WTC11 (cell line): ENCODE data around the gene BMP7. TPM values are rescaled to one million over a fixed set of nuclear protein-coding genes. Genes with fewer than 3 reads are reported as not detected.

Source experiments
- ATAC-seq: fragments of 200-7000 bp; cut with Tn5 transposase; 2 replicates; pipeline ENCODE4 v1.10.0; 2021; ENCODE audit warnings: mild to moderate bottlenecking, moderate library complexity
- CTCF ChIA-PET: fragments of 300-600 bp; sonication (Branson Sonifier 250); formaldehyde crosslinking; loops from one replicate; lab custom pipeline; 2021; ENCODE audit warnings: antibody characterized with exemption; lab: Charles Lee
- POLR2A ChIA-PET: fragments of 350-600 bp; sonication (Branson Sonifier 250); formaldehyde crosslinking; loops from one replicate; lab custom pipeline; 2021; ENCODE audit warnings: antibody characterized with exemption; lab: Charles Lee
- DNase-seq: peaks from one replicate; pipeline ENCODE4 v3.0.0; 2021; ENCODE audit warnings: low spot score
- H3K27ac Mint-ChIP-seq: 2 replicates; pipeline ENCODE4 v1.8.0; 2021; ENCODE audit warnings: mixed read lengths
- H3K27me3 Mint-ChIP-seq: 2 replicates; pipeline ENCODE4 v1.8.0; 2021; ENCODE audit warnings: low read depth, mild to moderate bottlenecking, moderate library complexity, mixed read lengths
- H3K36me3 Mint-ChIP-seq: 2 replicates; pipeline ENCODE4 v1.8.0; 2021; ENCODE audit warnings: mixed read lengths
- H3K4me1 Mint-ChIP-seq: 2 replicates; pipeline ENCODE4 v1.8.0; 2022; ENCODE audit warnings: mixed read lengths
- H3K4me3 Mint-ChIP-seq: 2 replicates; pipeline ENCODE4 v1.8.0; 2021; ENCODE audit warnings: mild to moderate bottlenecking, moderate library complexity, mixed read lengths
- H3K9me3 Mint-ChIP-seq: 2 replicates; pipeline ENCODE4 v1.8.0; 2021; ENCODE audit warnings: mixed read lengths
- ATF1 ChIP-seq: sonication (generic); formaldehyde crosslinking; IDR thresholded peaks from 2 replicates; pipeline ENCODE4 v1.8.1; 2023; ENCODE audit warnings: mild to moderate bottlenecking, moderate library complexity, missing genetic modification reagents
- EMX1 ChIP-seq: fragments of 250-450 bp; sonication (Bioruptor Pico); IDR thresholded peaks from 2 replicates; pipeline ENCODE4 v1.8.0; 2021; ENCODE audit warnings: mild to moderate bottlenecking
- FOXK1 ChIP-seq: sonication (generic); formaldehyde crosslinking; IDR thresholded peaks from 2 replicates; pipeline ENCODE4 v1.8.0; 2022; ENCODE audit warnings: mild to moderate bottlenecking, moderate library complexity, missing genetic modification reagents
- GABPB1 ChIP-seq: sonication (generic); formaldehyde crosslinking; IDR thresholded peaks from 2 replicates; pipeline ENCODE4 v1.8.1; 2023; ENCODE audit warnings: mild to moderate bottlenecking, missing genetic modification reagents
- IRF2 ChIP-seq: sonication (generic); formaldehyde crosslinking; IDR thresholded peaks from 2 replicates; pipeline ENCODE4 v1.8.0; 2022; ENCODE audit warnings: low read depth, missing genetic modification reagents, borderline replicate concordance
- KAT7 ChIP-seq: sonication (generic); formaldehyde crosslinking; IDR thresholded peaks from 2 replicates; pipeline ENCODE4 v1.8.1; 2023; ENCODE audit warnings: missing genetic modification reagents, mild to moderate bottlenecking, borderline replicate concordance
- TEAD4 ChIP-seq: sonication (generic); formaldehyde crosslinking; IDR thresholded peaks from 2 replicates; pipeline ENCODE4 v1.8.0; 2022; ENCODE audit warnings: mild to moderate bottlenecking, missing genetic modification reagents
- ZNF396 ChIP-seq: fragments of 250-450 bp; sonication (Bioruptor Pico); IDR thresholded peaks from 2 replicates; pipeline ENCODE4 v1.8.0; 2021; ENCODE audit warnings: mild to moderate bottlenecking, moderate library complexity, borderline replicate concordance
- ZNF671 ChIP-seq: fragments of 250-450 bp; sonication (Bioruptor Pico); IDR thresholded peaks from 2 replicates; pipeline ENCODE4 v1.8.0; 2021; ENCODE audit warnings: mild to moderate bottlenecking
- total RNA-seq: library from RNA; stranded (reverse); gene quantifications from 3 replicates; pipeline ENCODE4 v1.2.3, GENCODE V29; 2021
- TF ChIP-seq, protein P1 (sequence below): sonication (generic); formaldehyde crosslinking; conservative IDR thresholded peaks from 2 replicates; pipeline ENCODE4 v1.8.1; 2022; ENCODE audit warnings: mild to moderate bottlenecking, missing genetic modification reagents
- TF ChIP-seq, protein P2 (sequence below): sonication (generic); formaldehyde crosslinking; IDR thresholded peaks from 2 replicates; pipeline ENCODE4 v1.8.1; 2023; ENCODE audit warnings: mild to moderate bottlenecking, moderate library complexity, missing genetic modification reagents
- TF ChIP-seq, protein P3 (sequence below): sonication (generic); formaldehyde crosslinking; IDR thresholded peaks from 2 replicates; pipeline ENCODE4 v1.8.0; 2023; ENCODE audit warnings: mild to moderate bottlenecking, missing genetic modification reagents
- TF ChIP-seq, protein P4 (sequence below): sonication (generic); formaldehyde crosslinking; IDR thresholded peaks from 2 replicates; pipeline ENCODE4 v1.8.1; 2023; ENCODE audit warnings: mild to moderate bottlenecking, missing genetic modification reagents
- TF ChIP-seq, protein P5 (sequence below): sonication (generic); formaldehyde crosslinking; IDR thresholded peaks from 2 replicates; pipeline ENCODE4 v1.8.0; 2023; ENCODE audit warnings: missing genetic modification reagents, mild to moderate bottlenecking, borderline replicate concordance
- TF ChIP-seq, protein P6 (sequence below): fragments of 250-450 bp; sonication (Bioruptor Pico); IDR thresholded peaks from 2 replicates; pipeline ENCODE4 v1.8.0; 2021; ENCODE audit warnings: mild to moderate bottlenecking

The BMP7 gene
- total RNA-seq, 1 experiment from 2014 or later: 40.7 TPM

DNA sequence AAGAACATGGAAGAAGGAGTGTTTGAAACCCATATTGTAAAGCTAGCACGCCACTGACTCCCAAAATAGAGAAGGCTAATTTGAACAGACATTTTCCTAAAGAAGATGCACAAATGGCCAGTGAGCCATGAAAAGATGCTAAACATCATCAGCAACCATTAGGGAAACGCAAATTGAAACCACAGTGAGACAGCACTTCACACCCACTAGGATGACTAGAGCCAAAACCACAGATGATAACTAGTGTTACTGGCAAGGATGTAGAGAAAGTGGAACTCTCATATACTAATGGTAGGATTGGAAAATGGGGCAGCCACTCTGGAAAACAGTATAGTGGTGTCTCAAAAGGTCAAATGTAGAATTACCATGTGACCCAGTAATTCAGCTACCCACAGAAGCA, 58.2 kb downstream of the BMP7 start:
- CTCF ChIA-PET: no interaction called here

DNA sequence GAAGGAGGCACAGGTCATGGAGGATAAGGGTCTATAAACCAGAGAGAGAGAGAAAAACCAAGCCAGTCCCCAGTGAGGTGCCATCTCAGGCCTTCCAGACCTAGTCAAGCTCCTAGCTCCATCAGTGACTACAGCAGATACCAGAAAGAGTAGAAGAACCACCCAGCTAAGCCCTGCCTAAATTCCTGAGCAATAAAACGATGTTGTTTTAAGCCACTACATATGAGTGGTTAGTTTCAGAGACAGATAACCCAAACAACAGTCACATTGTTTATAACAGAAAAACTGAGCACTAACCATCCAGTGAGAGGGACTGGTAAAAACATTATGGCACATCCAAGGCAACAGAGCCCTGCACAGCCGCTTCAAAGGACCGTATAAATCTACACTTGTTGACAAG, 59.2 kb downstream of the BMP7 start:
- Mint-ChIP-seq H3K4me3 (no peak overlapping the region), H3K36me3 (peaks cover 19% of the 10 kb centered on the region), H3K9me3 (peaks cover 15% of the 10 kb centered on the region)
- ChIA-PET POLR2A (no interaction called here), CTCF (no interaction called here)
- DNase-seq: no peak
- no peak for TF ChIP-seq ZNF671 (CRISPR knock-in tag)
- TF ChIP-seq, protein P1, sequence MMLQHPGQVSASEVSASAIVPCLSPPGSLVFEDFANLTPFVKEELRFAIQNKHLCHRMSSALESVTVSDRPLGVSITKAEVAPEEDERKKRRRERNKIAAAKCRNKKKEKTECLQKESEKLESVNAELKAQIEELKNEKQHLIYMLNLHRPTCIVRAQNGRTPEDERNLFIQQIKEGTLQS (CRISPR knock-in tag): no peak
- TF ChIP-seq, all 79 proteins: peak for 0
- ATAC-seq: no peak
- no peaks in the 10 kb centered on the region for H3K27me3 Mint-ChIP-seq
- H3K27ac Mint-ChIP-seq: no peak overlapping the region
- peaks cover 17% of the 10 kb centered on the region for H3K4me1 Mint-ChIP-seq

More for the DNA sequence above, 58.2 kb downstream of the BMP7 start:
- Mint-ChIP-seq H3K9me3 (peaks cover 15% of the 10 kb centered on the region), H3K4me3 (no peak overlapping the region), H3K27ac (no peak overlapping the region), H3K36me3 (peaks cover 19% of the 10 kb centered on the region), H3K27me3 (no peaks in the 10 kb centered on the region), H3K4me1 (peaks cover 26% of the 10 kb centered on the region)
- POLR2A ChIA-PET: no interaction called here
- DNase-seq (no peak), ATAC-seq (no peak)
- TF ChIP-seq FOXK1 (no peak), IRF2 (CRISPR knock-in tag) (no peak), TEAD4 (CRISPR knock-in tag) (no peak), ZNF396 (CRISPR knock-in tag) (no peak), EMX1 (CRISPR knock-in tag) (no peak), ATF1 (CRISPR knock-in tag) (no peak), KAT7 (CRISPR knock-in tag) (no peak), ZNF671 (CRISPR knock-in tag) (no peak), GABPB1 (CRISPR knock-in tag) (no peak)
- TF ChIP-seq, protein P2, sequence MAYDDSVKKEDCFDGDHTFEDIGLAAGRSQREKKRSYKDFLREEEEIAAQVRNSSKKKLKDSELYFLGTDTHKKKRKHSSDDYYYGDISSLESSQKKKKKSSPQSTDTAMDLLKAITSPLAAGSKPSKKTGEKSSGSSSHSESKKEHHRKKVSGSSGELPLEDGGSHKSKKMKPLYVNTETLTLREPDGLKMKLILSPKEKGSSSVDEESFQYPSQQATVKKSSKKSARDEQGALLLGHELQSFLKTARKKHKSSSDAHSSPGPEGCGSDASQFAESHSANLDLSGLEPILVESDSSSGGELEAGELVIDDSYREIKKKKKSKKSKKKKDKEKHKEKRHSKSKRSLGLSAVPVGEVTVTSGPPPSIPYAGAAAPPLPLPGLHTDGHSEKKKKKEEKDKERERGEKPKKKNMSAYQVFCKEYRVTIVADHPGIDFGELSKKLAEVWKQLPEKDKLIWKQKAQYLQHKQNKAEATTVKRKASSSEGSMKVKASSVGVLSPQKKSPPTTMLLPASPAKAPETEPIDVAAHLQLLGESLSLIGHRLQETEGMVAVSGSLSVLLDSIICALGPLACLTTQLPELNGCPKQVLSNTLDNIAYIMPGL: no peak
- TF ChIP-seq, protein P3, sequence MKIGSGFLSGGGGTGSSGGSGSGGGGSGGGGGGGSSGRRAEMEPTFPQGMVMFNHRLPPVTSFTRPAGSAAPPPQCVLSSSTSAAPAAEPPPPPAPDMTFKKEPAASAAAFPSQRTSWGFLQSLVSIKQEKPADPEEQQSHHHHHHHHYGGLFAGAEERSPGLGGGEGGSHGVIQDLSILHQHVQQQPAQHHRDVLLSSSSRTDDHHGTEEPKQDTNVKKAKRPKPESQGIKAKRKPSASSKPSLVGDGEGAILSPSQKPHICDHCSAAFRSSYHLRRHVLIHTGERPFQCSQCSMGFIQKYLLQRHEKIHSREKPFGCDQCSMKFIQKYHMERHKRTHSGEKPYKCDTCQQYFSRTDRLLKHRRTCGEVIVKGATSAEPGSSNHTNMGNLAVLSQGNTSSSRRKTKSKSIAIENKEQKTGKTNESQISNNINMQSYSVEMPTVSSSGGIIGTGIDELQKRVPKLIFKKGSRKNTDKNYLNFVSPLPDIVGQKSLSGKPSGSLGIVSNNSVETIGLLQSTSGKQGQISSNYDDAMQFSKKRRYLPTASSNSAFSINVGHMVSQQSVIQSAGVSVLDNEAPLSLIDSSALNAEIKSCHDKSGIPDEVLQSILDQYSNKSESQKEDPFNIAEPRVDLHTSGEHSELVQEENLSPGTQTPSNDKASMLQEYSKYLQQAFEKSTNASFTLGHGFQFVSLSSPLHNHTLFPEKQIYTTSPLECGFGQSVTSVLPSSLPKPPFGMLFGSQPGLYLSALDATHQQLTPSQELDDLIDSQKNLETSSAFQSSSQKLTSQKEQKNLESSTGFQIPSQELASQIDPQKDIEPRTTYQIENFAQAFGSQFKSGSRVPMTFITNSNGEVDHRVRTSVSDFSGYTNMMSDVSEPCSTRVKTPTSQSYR (CRISPR knock-in tag): no peak
- TF ChIP-seq, protein P4, sequence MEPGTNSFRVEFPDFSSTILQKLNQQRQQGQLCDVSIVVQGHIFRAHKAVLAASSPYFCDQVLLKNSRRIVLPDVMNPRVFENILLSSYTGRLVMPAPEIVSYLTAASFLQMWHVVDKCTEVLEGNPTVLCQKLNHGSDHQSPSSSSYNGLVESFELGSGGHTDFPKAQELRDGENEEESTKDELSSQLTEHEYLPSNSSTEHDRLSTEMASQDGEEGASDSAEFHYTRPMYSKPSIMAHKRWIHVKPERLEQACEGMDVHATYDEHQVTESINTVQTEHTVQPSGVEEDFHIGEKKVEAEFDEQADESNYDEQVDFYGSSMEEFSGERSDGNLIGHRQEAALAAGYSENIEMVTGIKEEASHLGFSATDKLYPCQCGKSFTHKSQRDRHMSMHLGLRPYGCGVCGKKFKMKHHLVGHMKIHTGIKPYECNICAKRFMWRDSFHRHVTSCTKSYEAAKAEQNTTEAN: no peak

DNA sequence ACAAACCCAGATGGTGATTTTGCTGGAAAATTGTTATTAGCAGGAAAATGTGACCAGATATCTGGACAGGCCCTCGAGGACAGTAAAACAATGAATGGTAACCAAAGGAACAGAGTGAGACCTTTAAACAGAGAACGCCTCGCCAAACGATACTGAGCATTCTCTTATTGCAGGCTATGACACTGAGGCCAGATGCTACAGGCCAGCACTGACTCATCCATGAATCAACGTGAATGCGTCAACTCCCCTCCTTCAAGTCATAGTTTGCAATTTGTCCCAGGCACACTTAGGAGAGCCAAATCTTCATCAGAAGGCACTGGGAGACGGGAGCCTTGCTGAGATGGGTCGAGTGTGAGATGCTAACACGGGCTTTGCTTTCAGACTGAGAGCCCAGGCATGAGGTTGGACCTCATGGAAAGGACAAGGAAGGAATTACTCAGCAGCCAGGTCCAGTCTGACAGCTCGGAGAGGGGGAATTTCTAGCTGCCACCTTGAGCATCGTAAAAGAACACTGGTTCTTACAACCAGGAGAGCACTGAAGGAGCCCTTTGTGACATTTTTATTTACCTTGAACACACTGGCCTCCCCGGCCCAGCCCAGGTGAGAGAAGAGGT, 60.7 kb downstream of the BMP7 start:
- peaks cover 21% of the 10 kb centered on the region for H3K36me3 Mint-ChIP-seq
- H3K9me3 Mint-ChIP-seq: peaks cover 15% of the 10 kb centered on the region
- POLR2A ChIA-PET: no interaction called here
- TF ChIP-seq, protein P5, sequence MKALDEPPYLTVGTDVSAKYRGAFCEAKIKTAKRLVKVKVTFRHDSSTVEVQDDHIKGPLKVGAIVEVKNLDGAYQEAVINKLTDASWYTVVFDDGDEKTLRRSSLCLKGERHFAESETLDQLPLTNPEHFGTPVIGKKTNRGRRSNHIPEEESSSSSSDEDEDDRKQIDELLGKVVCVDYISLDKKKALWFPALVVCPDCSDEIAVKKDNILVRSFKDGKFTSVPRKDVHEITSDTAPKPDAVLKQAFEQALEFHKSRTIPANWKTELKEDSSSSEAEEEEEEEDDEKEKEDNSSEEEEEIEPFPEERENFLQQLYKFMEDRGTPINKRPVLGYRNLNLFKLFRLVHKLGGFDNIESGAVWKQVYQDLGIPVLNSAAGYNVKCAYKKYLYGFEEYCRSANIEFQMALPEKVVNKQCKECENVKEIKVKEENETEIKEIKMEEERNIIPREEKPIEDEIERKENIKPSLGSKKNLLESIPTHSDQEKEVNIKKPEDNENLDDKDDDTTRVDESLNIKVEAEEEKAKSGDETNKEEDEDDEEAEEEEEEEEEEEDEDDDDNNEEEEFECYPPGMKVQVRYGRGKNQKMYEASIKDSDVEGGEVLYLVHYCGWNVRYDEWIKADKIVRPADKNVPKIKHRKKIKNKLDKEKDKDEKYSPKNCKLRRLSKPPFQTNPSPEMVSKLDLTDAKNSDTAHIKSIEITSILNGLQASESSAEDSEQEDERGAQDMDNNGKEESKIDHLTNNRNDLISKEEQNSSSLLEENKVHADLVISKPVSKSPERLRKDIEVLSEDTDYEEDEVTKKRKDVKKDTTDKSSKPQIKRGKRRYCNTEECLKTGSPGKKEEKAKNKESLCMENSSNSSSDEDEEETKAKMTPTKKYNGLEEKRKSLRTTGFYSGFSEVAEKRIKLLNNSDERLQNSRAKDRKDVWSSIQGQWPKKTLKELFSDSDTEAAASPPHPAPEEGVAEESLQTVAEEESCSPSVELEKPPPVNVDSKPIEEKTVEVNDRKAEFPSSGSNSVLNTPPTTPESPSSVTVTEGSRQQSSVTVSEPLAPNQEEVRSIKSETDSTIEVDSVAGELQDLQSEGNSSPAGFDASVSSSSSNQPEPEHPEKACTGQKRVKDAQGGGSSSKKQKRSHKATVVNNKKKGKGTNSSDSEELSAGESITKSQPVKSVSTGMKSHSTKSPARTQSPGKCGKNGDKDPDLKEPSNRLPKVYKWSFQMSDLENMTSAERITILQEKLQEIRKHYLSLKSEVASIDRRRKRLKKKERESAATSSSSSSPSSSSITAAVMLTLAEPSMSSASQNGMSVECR: no peak
- TF ChIP-seq, protein P6, sequence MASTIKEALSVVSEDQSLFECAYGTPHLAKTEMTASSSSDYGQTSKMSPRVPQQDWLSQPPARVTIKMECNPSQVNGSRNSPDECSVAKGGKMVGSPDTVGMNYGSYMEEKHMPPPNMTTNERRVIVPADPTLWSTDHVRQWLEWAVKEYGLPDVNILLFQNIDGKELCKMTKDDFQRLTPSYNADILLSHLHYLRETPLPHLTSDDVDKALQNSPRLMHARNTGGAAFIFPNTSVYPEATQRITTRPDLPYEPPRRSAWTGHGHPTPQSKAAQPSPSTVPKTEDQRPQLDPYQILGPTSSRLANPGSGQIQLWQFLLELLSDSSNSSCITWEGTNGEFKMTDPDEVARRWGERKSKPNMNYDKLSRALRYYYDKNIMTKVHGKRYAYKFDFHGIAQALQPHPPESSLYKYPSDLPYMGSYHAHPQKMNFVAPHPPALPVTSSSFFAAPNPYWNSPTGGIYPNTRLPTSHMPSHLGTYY (CRISPR knock-in tag): no peak
- no peak for DNase-seq
- no peaks in the 10 kb centered on the region for H3K27me3 Mint-ChIP-seq
- H3K27ac Mint-ChIP-seq: no peak overlapping the region
- ATAC-seq: no peak
- no peak overlapping the region for H3K4me3 Mint-ChIP-seq
- peaks cover 5% of the 10 kb centered on the region for H3K4me1 Mint-ChIP-seq
- CTCF ChIA-PET: no interaction called here
